B cell (primary cell): ENCODE results near the gene RIPOR1. TPM values are rescaled to one million over a fixed set of nuclear protein-coding genes. Genes with fewer than 3 reads are reported as not detected.
A peak's percentile ranks its signal among the peaks of the same experiment; 100 is the strongest.
"Not testable (repeated sequence)": the region's sequence is repeated elsewhere in the genome, so short reads cannot be mapped to it uniquely, and the experiment has no call there.

Experiments
- ATAC-seq: fragments of 200-7000 bp; cut with Tn5 transposase; one replicate; pipeline ENCODE4 v1.10.0; 2021; ENCODE audit warnings: low read depth, mild to moderate bottlenecking, moderate number of reproducible peaks, moderate library complexity
- CTCF ChIA-PET: fragments of 350-600 bp; sonication (Branson Sonifier 250); formaldehyde crosslinking; loops from one replicate; lab custom pipeline; 2021; ENCODE audit warnings: antibody characterized with exemption, inconsistent platforms; lab: Charles Lee
- POLR2A ChIA-PET: fragments of 350-600 bp; sonication (Branson Sonifier 250); formaldehyde crosslinking; loops from one replicate; lab custom pipeline; 2021; ENCODE audit warnings: antibody characterized with exemption; lab: Charles Lee
- DNase-seq: peaks from one replicate; pipeline ENCODE4 v3.0.0; 2013
- H2AFZ ChIP-seq: 2 replicates; pipeline ENCODE4 v1.6.1; 2012; ENCODE audit warnings: mild to moderate bottlenecking, low read depth, low read length; ENCODE audit not compliant: insufficient read depth, poor library complexity, severe bottlenecking
- H3K27ac ChIP-seq, 2 donors: 1 replicate in 1 of 2; 2 replicates in 1 of 2; pipeline ENCODE4 v1.5.1; 2012 to 2013; ENCODE audit warnings: low read length in 2 of 2, mild to moderate bottlenecking in 2 of 2, moderate library complexity in 1 of 2
- H3K27me3 ChIP-seq, 4 experiments: fragments of 200-600 bp in 1 of 4; sonication (generic) in 1 of 4; replicated peaks in 1 of 4; 1 replicate in 2 of 4; 2 replicates in 2 of 4; pipeline versions ENCODE4 v1.6.1 to v1.7.0; 2013 to 2016; ENCODE audit warnings: low read length in 3 of 4, mild to moderate bottlenecking in 2 of 4, mixed read lengths in 1 of 4, moderate library complexity in 1 of 4; ENCODE audit not compliant: insufficient read depth in 4 of 4, control insufficient read depth in 3 of 4; ENCODE audit errors: control extremely low read depth in 1 of 4
- H3K36me3 ChIP-seq, 2 experiments: replicated peaks in 1 of 2; 1 replicate in 1 of 2; 2 replicates in 1 of 2; pipeline versions ENCODE4 v1.6.1 to v1.7.1; 2013; ENCODE audit warnings: low read length in 1 of 2; ENCODE audit not compliant: insufficient read depth in 2 of 2, control insufficient read depth in 1 of 2; ENCODE audit errors: control extremely low read depth in 1 of 2, extremely low read depth in 1 of 2
- H3K4me1 ChIP-seq, 2 donors: fragments of 200-600 bp in 1 of 2; sonication (generic) in 1 of 2; 1 replicate in 1 of 2; 2 replicates in 1 of 2; pipeline versions ENCODE4 v1.5.1 to v1.6.1; 2013 to 2017; ENCODE audit warnings: low read length in 2 of 2; ENCODE audit not compliant: control insufficient read depth in 2 of 2, insufficient read depth in 2 of 2
- H3K4me2 ChIP-seq: replicated peaks from 2 replicates; pipeline ENCODE3; 2012; ENCODE audit warnings: mild to moderate bottlenecking, low read depth, low read length; ENCODE audit not compliant: poor library complexity, severe bottlenecking
- H3K4me3 ChIP-seq, 5 experiments: fragments of 200-600 bp in 1 of 5; sonication (generic) in 1 of 5; 1 replicate in 3 of 5; 2 replicates in 2 of 5; pipeline versions ENCODE4 v1.5.1 to v1.7.0; 2011 to 2016; ENCODE audit warnings: low read length in 4 of 5, mild to moderate bottlenecking in 4 of 5, low read depth in 2 of 5, control low read depth in 1 of 5, moderate library complexity in 1 of 5; ENCODE audit not compliant: insufficient read depth in 1 of 5; ENCODE audit errors: control extremely low read depth in 1 of 5, extremely low read depth in 1 of 5
- H3K79me2 ChIP-seq: fragments of 200-600 bp; sonication (generic); one replicate; pipeline ENCODE4 v1.6.0; 2016; ENCODE audit warnings: low read length; ENCODE audit not compliant: control insufficient read depth, insufficient read depth
- H3K9ac ChIP-seq: fragments of 200-600 bp; sonication (generic); 2 replicates; pipeline ENCODE4 v1.6.1; 2017; ENCODE audit warnings: mild to moderate bottlenecking, low read length, moderate library complexity
- H3K9me3 ChIP-seq, 3 donors: one replicate each; pipeline versions ENCODE4 v1.6.1 to v1.7.1; 2013; ENCODE audit warnings: low read length in 2 of 3; ENCODE audit not compliant: control insufficient read depth in 2 of 3, insufficient read depth in 1 of 3; ENCODE audit errors: control extremely low read depth in 1 of 3
- H4K20me1 ChIP-seq: 2 replicates; pipeline ENCODE4 v1.6.0; 2012; ENCODE audit warnings: mild to moderate bottlenecking, low read length; ENCODE audit not compliant: insufficient read depth, control insufficient read depth, poor library complexity, severe bottlenecking
- H3K27ac Mint-ChIP-seq: one replicate; pipeline ENCODE4 v1.8.0; 2021; ENCODE audit warnings: mixed read lengths
- H3K27me3 Mint-ChIP-seq: one replicate; pipeline ENCODE4 v1.8.0; 2021; ENCODE audit warnings: mixed read lengths
- H3K4me1 Mint-ChIP-seq: one replicate; pipeline ENCODE4 v1.8.0; 2021; ENCODE audit warnings: mixed read lengths
- H3K4me3 Mint-ChIP-seq: one replicate; pipeline ENCODE4 v1.8.0; 2021; ENCODE audit warnings: mixed read lengths
- H3K9me3 Mint-ChIP-seq: one replicate; pipeline ENCODE4 v1.8.0; 2022; ENCODE audit warnings: mixed read lengths; ENCODE audit not compliant: insufficient read depth
- EZH2 ChIP-seq: IDR thresholded peaks from 2 replicates; pipeline ENCODE4 v1.6.1; 2012; ENCODE audit warnings: borderline replicate concordance, low read depth, mild to moderate bottlenecking, moderate library complexity, low read length; ENCODE audit not compliant: insufficient read depth, poor library complexity, severe bottlenecking
- WGBS: methylation state at CpG from one replicate; pipeline ENCODE4 v1.1.5; 2013; ENCODE audit warnings: missing lambda C conversion rate; ENCODE audit not compliant: insufficient coverage; 5-methylcytosine and 5-hydroxymethylcytosine counted together
- intact Hi-C: fragments of 100-400 bp; cut with micrococcal nuclease; formaldehyde crosslinking; loops from one replicate; pipeline ENCODE4 v1.10.0; 2022
- polyA plus RNA-seq: library from polyadenylated mRNA; depleted of rRNA; stranded (reverse); fragments of >200 nt; gene quantifications from 2 replicates; pipeline ENCODE4 v1.2.3, GENCODE V29; 2012
- total RNA-seq, 2 donors: library from RNA; stranded (reverse); fragments of 120-200 nt in 1 of 2; gene quantifications; 1 replicate in 1 of 2; 2 replicates in 1 of 2; pipeline versions ENCODE4 v1.2.3 to v1.2.4, GENCODE V29; 2013 to 2022
- TF ChIP-seq, protein P1 (sequence below): fragments of 200-600 bp; IDR thresholded peaks from one replicate; pipeline ENCODE4 v1.8.0; 2022; ENCODE audit warnings: antibody characterized with exemption, mild to moderate bottlenecking

RIPOR1 gene
- total and polyA plus RNA-seq, 2 donors (not counting 1 experiment from before 2014, with no cell fraction given) = 124 to 363 TPM

DNA sequence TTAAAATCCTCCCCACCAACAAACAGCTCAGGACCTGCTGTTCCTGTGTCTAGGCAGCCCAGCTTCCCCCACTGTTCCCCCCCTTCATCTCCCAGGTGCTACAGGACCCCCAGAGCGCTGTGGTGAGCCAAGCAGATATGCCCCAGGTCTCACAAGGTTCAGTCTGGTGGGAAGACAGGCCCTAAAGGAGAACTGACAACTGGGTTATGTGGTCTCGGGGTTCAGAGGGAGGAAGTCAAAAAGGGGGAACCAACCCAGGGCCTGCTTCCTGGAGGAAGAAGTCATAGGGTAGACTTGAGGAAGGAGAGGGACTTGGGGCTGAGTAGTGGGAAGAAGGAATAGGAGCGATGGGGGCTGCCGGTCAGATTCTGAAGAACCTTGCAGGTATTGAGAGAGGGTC is 2.6 kb downstream of the RIPOR1 start:
- Mint-ChIP-seq H3K4me3 (peak overlapping the region; percentile 95), H3K27ac (peak overlapping the region; percentile 98), H3K4me1 (peaks cover 65% of the 10 kb centered on the region), H3K27me3 (no peaks in the 10 kb centered on the region), H3K9me3 (no peaks in the 10 kb centered on the region)
- CTCF ChIA-PET = interaction anchor here (0.9 to 12.8 kb wide), 8 partner anchors 11 to 136 kb away, joined by 4 to 178 read pairs (median 28); partner anchors contain the start of genes ATP6V0D1 and CTCF
- 7% methylated on average over 3 of the region's 4 CpGs for WGBS
- Histone ChIP-seq H3K36me3 (peaks cover 0 to 11% of the 10 kb centered on the region in 2 experiments), H3K4me2 (peak overlapping the region; percentile 96), H3K4me1 (peaks cover 48 to 70% of the 10 kb centered on the region in 2 donors), H3K9ac (peak overlapping the region; percentile 89), H3K27ac (peak overlapping the region; percentile 96 to 100), H4K20me1 (peaks cover 27% of the 10 kb centered on the region), H3K27me3 (no peaks in the 10 kb centered on the region), H3K4me3 (peak overlapping the region; percentile 65 to 92 (median 85)), H3K9me3 (no peaks in the 10 kb centered on the region), H2AFZ (no peak overlapping the region), H3K79me2 (peaks cover 70% of the 10 kb centered on the region)
- ATAC-seq (peak; percentile 17), DNase-seq (peak; percentile 87)
- no peak for TF ChIP-seq EZH2
- TF ChIP-seq, protein P1, sequence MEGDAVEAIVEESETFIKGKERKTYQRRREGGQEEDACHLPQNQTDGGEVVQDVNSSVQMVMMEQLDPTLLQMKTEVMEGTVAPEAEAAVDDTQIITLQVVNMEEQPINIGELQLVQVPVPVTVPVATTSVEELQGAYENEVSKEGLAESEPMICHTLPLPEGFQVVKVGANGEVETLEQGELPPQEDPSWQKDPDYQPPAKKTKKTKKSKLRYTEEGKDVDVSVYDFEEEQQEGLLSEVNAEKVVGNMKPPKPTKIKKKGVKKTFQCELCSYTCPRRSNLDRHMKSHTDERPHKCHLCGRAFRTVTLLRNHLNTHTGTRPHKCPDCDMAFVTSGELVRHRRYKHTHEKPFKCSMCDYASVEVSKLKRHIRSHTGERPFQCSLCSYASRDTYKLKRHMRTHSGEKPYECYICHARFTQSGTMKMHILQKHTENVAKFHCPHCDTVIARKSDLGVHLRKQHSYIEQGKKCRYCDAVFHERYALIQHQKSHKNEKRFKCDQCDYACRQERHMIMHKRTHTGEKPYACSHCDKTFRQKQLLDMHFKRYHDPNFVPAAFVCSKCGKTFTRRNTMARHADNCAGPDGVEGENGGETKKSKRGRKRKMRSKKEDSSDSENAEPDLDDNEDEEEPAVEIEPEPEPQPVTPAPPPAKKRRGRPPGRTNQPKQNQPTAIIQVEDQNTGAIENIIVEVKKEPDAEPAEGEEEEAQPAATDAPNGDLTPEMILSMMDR = no peak
- POLR2A ChIA-PET = interaction anchor here (0.5 to 10.2 kb wide), 12 partner anchors 8 to 544 kb away, joined by 3 to 83 read pairs (median 13); partner anchors contain the start of genes ACD, ATP6V0D1 and CTCF
- intact Hi-C loops = loop anchor here (2.0 kb wide), 2 partner anchors 14 to 50 kb away; partner anchors contain the start of gene ATP6V0D1

DNA sequence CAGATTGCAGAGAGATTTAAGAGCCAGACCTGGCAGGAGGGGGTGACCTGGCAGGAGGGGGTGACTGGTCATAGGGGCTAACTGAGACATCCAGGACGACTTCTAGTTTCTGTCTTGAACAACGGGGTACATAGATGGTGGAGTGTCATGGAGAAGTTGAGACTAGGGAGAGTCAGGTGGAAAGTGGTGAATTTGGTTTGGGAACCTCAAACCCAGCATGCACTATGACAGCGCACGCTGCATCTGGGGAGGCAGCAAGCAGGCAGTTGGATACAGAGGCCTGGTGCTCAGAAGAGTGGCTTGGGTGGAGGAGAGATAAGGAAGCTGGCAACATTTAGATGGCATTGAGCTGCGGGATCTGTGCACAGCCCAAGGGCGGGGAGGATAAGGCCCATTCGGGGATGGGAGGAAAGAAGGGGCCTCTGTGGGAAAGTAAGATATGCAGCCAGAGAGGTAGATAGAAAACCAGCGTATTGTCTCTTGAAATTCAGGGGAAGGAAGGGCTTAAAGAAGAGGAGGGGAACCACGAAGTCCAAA is 4.5 kb downstream of the RIPOR1 start:
- Histone ChIP-seq H3K79me2 (peaks cover 82% of the 10 kb centered on the region), H4K20me1 (peaks cover 37% of the 10 kb centered on the region), H3K4me1 (peaks cover 57 to 83% of the 10 kb centered on the region in 2 donors), H3K4me3 (no peak overlapping the region), H3K9me3 (no peaks in the 10 kb centered on the region), H3K4me2 (peak overlapping the region; percentile 96), H3K36me3 (peaks cover 0 to 11% of the 10 kb centered on the region in 2 experiments), H3K9ac (no peak overlapping the region), H2AFZ (no peak overlapping the region), H3K27ac (peak overlapping the region; percentile 96 to 100), H3K27me3 (no peaks in the 10 kb centered on the region)
- DNase-seq (no peak), ATAC-seq (no peak)
- TF ChIP-seq, protein P1 = no peak
- TF ChIP-seq EZH2 = no peak
- Mint-ChIP-seq H3K27ac (peak overlapping the region; percentile 98), H3K4me3 (peak overlapping the region; percentile 95), H3K9me3 (no peaks in the 10 kb centered on the region), H3K4me1 (peaks cover 66% of the 10 kb centered on the region), H3K27me3 (no peaks in the 10 kb centered on the region)
- CTCF ChIA-PET = interaction anchor here (0.8 to 12.8 kb wide), 13 partner anchors 8 to 112 kb away, joined by 4 to 178 read pairs (median 7); partner anchors contain the start of genes ATP6V0D1, CARMIL2 and CTCF
- POLR2A ChIA-PET = interaction anchor here (1.2 to 7.3 kb wide), 5 partner anchors 12 to 135 kb away, joined by 4 to 83 read pairs (median 26); partner anchors contain the start of genes ATP6V0D1 and CTCF
- WGBS = 84% methylated on average over 9 of the region's 9 CpGs
- intact Hi-C loops = no loop called here

DNA sequence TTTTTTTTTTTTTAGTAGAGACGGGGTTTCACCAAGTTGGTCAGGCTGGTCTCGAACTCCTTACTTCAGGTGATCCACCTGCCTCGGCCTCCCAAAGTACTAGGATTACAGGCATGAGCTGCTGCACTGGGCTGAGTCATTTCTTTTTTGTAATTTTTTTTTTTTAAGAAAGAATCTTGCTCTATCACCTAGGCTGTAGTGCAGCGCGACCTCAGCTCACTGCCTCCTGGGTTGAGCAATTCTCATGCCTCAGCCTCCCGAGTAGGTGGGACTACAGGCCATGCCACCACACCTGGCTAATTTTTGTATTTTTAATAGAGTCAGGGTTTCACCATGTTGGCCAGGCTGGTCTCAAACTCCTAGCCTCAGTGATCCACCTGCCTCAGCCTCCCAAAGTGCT is 5.4 kb downstream of the RIPOR1 start:
- ATAC-seq, H3K27me3 ChIP-seq, H3K9me3 ChIP-seq, intact Hi-C loops, H3K27me3 Mint-ChIP-seq, H3K4me3 Mint-ChIP-seq, DNase-seq, H3K4me3 ChIP-seq, H2AFZ ChIP-seq, H3K4me2 ChIP-seq, H3K9me3 Mint-ChIP-seq, H3K9ac ChIP-seq: not testable (repeated sequence)
- peak overlapping the region; percentile 78 for H3K27ac Mint-ChIP-seq
- H3K36me3 ChIP-seq = peaks cover 0 to 13% of the 10 kb centered on the region in 2 experiments
- peaks cover 90% of the 10 kb centered on the region for H3K79me2 ChIP-seq
- WGBS = no CpG with 5 or more reads among the region's 6 CpGs
- peaks cover 66 to 88% of the 10 kb centered on the region in 2 donors for H3K4me1 ChIP-seq
- CTCF ChIA-PET = interaction anchor here (1.1 to 12.8 kb wide), 7 partner anchors 9 to 111 kb away, joined by 4 to 178 read pairs (median 11); partner anchors contain the start of genes CARMIL2 and CTCF
- peaks cover 46% of the 10 kb centered on the region for H4K20me1 ChIP-seq
- H3K4me1 Mint-ChIP-seq = peaks cover 70% of the 10 kb centered on the region
- peak overlapping the region; percentile 6 to 51 for H3K27ac ChIP-seq
- POLR2A ChIA-PET = interaction anchor here (0.7 to 7.3 kb wide), 3 partner anchors 13 to 462 kb away, joined by 7 to 53 read pairs (median 26); partner anchors contain the start of gene CTCF
